Keratinocyte (primary cell): Measurements from ENCODE around the gene TSPAN1.

Experiments used
- EZH2 ChIP-seq: IDR thresholded peaks from one replicate; pipeline ENCODE4 v1.6.1; 2012; ENCODE audit warnings: inconsistent platforms, mild to moderate bottlenecking, low read length, moderate library complexity
- TF ChIP-seq, protein P1 (sequence below), 3 experiments: IDR thresholded peaks in 1 of 3; conservative IDR thresholded peaks in 1 of 3; optimal IDR thresholded peaks in 1 of 3; 2 replicates in 2 of 3; 3 replicates in 1 of 3; pipeline versions ENCODE3 to v1.5.1; 2011; ENCODE audit warnings: low read length in 3 of 3, mild to moderate bottlenecking in 3 of 3, moderate library complexity in 2 of 3, control low read depth in 1 of 3, inconsistent platforms in 1 of 3; ENCODE audit not compliant: insufficient read depth in 2 of 3; ENCODE audit errors: extremely low read depth in 1 of 3

DNA sequence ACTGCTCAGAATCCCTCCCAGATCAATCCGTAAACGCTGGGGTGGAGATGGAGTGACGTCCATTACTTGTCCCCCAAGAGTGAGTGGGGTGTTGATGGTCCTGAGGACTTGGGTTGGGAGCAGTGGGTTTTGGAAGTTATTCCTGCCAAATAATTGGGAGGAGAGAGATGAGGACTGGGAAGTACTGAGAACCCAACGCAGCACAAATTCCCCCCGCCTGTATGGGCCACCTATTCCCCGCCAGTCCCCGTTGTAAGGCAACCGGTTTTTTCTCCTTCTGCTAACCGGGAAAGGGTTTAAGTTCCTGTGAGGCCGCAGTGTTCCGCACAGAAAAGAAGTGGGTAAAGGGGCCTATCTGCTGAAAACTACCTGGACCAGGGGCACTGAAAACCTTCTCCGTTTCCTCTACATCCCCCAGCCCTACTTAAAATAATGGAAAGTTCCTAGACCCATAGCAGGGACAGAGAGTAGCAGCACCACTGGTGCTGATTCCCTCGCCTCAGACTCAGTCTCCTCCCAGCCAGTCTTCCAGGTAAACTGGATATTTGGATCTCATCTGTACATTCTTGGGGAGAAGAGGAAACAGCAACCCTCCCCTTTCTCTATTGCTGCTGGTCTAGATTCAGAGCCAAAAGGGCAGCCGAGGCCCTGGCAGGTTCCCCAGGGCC, 29.0 kb downstream of the TSPAN1 start:
- TF ChIP-seq, protein P1, sequence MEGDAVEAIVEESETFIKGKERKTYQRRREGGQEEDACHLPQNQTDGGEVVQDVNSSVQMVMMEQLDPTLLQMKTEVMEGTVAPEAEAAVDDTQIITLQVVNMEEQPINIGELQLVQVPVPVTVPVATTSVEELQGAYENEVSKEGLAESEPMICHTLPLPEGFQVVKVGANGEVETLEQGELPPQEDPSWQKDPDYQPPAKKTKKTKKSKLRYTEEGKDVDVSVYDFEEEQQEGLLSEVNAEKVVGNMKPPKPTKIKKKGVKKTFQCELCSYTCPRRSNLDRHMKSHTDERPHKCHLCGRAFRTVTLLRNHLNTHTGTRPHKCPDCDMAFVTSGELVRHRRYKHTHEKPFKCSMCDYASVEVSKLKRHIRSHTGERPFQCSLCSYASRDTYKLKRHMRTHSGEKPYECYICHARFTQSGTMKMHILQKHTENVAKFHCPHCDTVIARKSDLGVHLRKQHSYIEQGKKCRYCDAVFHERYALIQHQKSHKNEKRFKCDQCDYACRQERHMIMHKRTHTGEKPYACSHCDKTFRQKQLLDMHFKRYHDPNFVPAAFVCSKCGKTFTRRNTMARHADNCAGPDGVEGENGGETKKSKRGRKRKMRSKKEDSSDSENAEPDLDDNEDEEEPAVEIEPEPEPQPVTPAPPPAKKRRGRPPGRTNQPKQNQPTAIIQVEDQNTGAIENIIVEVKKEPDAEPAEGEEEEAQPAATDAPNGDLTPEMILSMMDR (optimal IDR thresholded peaks at IDR 0.05 in 1 of 3, IDR thresholded peaks at IDR 0.05 in 1 of 3, conservative IDR thresholded peaks at IDR 0.05 in 1 of 3; ENCODE audit: extremely low read depth in 1 of 3, insufficient read depth in 2 of 3, low read length in 3 of 3) = no peak
- TF ChIP-seq EZH2 = no peak
